GM23338 (cell line): ENCODE data around the gene SYNE2. TPM values are rescaled to one million over a fixed set of nuclear protein-coding genes. Genes with fewer than 3 reads are reported as not detected.

ENCODE experiments used
- ATAC-seq: fragments of 200-7000 bp; cut with Tn5 transposase; 3 replicates; pipeline ENCODE4 v1.9.1; 2020
- DNase-seq: peaks from one replicate; pipeline ENCODE4 v3.0.0-alpha.2; 2015; ENCODE audit warnings: low spot score
- H2AFZ ChIP-seq: fragments of 200-600 bp; sonication (generic); 2 replicates; pipeline ENCODE4 v1.8.0; 2016; ENCODE audit warnings: antibody characterized with exemption, mild to moderate bottlenecking, moderate library complexity
- H3F3A ChIP-seq: fragments of 200-600 bp; sonication (generic); replicated peaks from 2 replicates; pipeline ENCODE4 v1.8.0; 2017; ENCODE audit warnings: antibody characterized with exemption, mixed run types, low read depth
- H3K27ac ChIP-seq: fragments of 200-600 bp; sonication (generic); 2 replicates; pipeline ENCODE4 v1.6.1; 2016; ENCODE audit warnings: low read depth
- H3K27me3 ChIP-seq: fragments of 200-600 bp; sonication (generic); 2 replicates; pipeline ENCODE4 v1.8.0; 2016; ENCODE audit warnings: mild to moderate bottlenecking, mixed run types, moderate library complexity; ENCODE audit not compliant: insufficient read depth
- H3K36me3 ChIP-seq: fragments of 200-600 bp; sonication (generic); 2 replicates; pipeline ENCODE4 v1.8.0; 2016; ENCODE audit warnings: mild to moderate bottlenecking; ENCODE audit not compliant: insufficient read depth
- H3K4me1 ChIP-seq: fragments of 200-600 bp; sonication (generic); 2 replicates; pipeline ENCODE4 v1.8.0; 2016; ENCODE audit warnings: mild to moderate bottlenecking, moderate library complexity; ENCODE audit not compliant: insufficient read depth
- H3K4me2 ChIP-seq: fragments of 200-600 bp; sonication (generic); 2 replicates; pipeline ENCODE4 v1.7.1; 2017; ENCODE audit warnings: mixed run types
- H3K4me3 ChIP-seq: fragments of 200-600 bp; sonication (generic); 2 replicates; pipeline ENCODE4 v1.6.1; 2016; ENCODE audit warnings: mixed run types
- H3K79me2 ChIP-seq: fragments of 200-600 bp; sonication (generic); replicated peaks from 2 replicates; pipeline ENCODE4 v1.8.0; 2017; ENCODE audit warnings: mild to moderate bottlenecking; ENCODE audit not compliant: insufficient read depth
- H3K9me2 ChIP-seq: fragments of 200-600 bp; sonication (generic); 2 replicates; pipeline ENCODE4 v1.8.0; 2017; ENCODE audit not compliant: insufficient read depth
- H4K20me1 ChIP-seq: fragments of 200-600 bp; sonication (generic); replicated peaks from 2 replicates; pipeline ENCODE4 v1.8.0; 2017; ENCODE audit warnings: mild to moderate bottlenecking; ENCODE audit not compliant: insufficient read depth
- H3K27ac Mint-ChIP-seq: 2 replicates; pipeline ENCODE4 v1.8.0; 2020; ENCODE audit warnings: inconsistent platforms, mild to moderate bottlenecking, moderate library complexity, mixed read lengths
- H3K27me3 Mint-ChIP-seq: 3 replicates; pipeline ENCODE4 v1.8.0; 2022; ENCODE audit warnings: low read depth, mild to moderate bottlenecking, moderate library complexity, mixed read lengths, inconsistent platforms; ENCODE audit not compliant: insufficient read depth, poor library complexity
- H3K36me3 Mint-ChIP-seq: 3 replicates; pipeline ENCODE4 v1.8.0; 2021; ENCODE audit warnings: low read depth, mild to moderate bottlenecking, inconsistent platforms, moderate library complexity, mixed read lengths
- H3K4me1 Mint-ChIP-seq: 3 replicates; pipeline ENCODE4 v1.8.0; 2020; ENCODE audit warnings: mild to moderate bottlenecking, inconsistent platforms, mixed read lengths
- H3K4me3 Mint-ChIP-seq: 3 replicates; pipeline ENCODE4 v1.8.0; 2021; ENCODE audit warnings: moderate library complexity, mild to moderate bottlenecking, inconsistent platforms, mixed read lengths
- H3K9me3 Mint-ChIP-seq: 3 replicates; pipeline ENCODE4 v1.8.0; 2020; ENCODE audit warnings: moderate library complexity, mild to moderate bottlenecking, inconsistent platforms, mixed read lengths
- CREB1 ChIP-seq: fragments of 250-450 bp; sonication (Bioruptor Pico); IDR thresholded peaks from 2 replicates; pipeline ENCODE4 v1.5.0; 2020; ENCODE audit warnings: low read depth, mild to moderate bottlenecking, moderate library complexity
- CTCF ChIP-seq, 2 experiments: fragments of 200-600 bp in 1 of 2; sonication (generic) in 1 of 2; conservative IDR thresholded peaks; 2 replicates each; pipeline versions ENCODE4 v1.5.1 to v1.6.1; 2016 to 2017; ENCODE audit warnings: antibody characterized with exemption in 2 of 2, low read depth in 2 of 2, mild to moderate bottlenecking in 2 of 2, moderate library complexity in 1 of 2
- ETS1 ChIP-seq: IDR thresholded peaks from 2 replicates; pipeline ENCODE4 v1.6.1; 2016; ENCODE audit warnings: antibody characterized with exemption
- EZH2phosphoT487 ChIP-seq: fragments of 200-600 bp; sonication (generic); IDR thresholded peaks from one replicate; pipeline ENCODE4 v1.8.1; 2018; ENCODE audit warnings: antibody characterized with exemption; ENCODE audit not compliant: unreplicated experiment
- JUNB ChIP-seq: IDR thresholded peaks from one replicate; pipeline ENCODE4 v1.6.1; 2016; ENCODE audit warnings: antibody characterized with exemption; ENCODE audit not compliant: unreplicated experiment
- STAT1 ChIP-seq: IDR thresholded peaks from one replicate; pipeline ENCODE4 v1.6.1; 2016; ENCODE audit warnings: antibody characterized with exemption; ENCODE audit not compliant: unreplicated experiment
- ZNF331 ChIP-seq: fragments of 250-450 bp; sonication (Bioruptor Pico); IDR thresholded peaks from 2 replicates; pipeline ENCODE4 v1.5.0; 2020; ENCODE audit warnings: low read depth, mild to moderate bottlenecking, moderate library complexity
- ZNF462 ChIP-seq: fragments of 250-450 bp; sonication (Bioruptor Pico); IDR thresholded peaks from 2 replicates; pipeline ENCODE4 v1.5.0; 2020; ENCODE audit warnings: mild to moderate bottlenecking, moderate library complexity
- polyA plus RNA-seq: library from polyadenylated mRNA; unstranded; fragments of >200 nt; fragmentation: Nextera tagmentation; extraction: Ambion mirVana; gene quantifications from 2 replicates; pipeline ENCODE4 v1.2.1, GENCODE V29; 2016
- total RNA-seq: library from RNA; depleted of rRNA; stranded (reverse); fragments of >200 nt; shearing (Covaris generic); gene quantifications from 2 replicates; pipeline ENCODE4 v1.2.3, GENCODE V29; 2014

SYNE2 gene
- total and polyA plus RNA-seq, 2 experiments from 2014 or later, result 34.3 to 86.5 TPM

GRCh38 chr14:64213853-64214570 is 361.2 kb downstream of the SYNE2 start:
- H3K4me3 ChIP-seq, result no peak overlapping the region
- no peaks in the 10 kb centered on the region; the same call in 1 of the 2 replicates for H4K20me1 ChIP-seq
- no peak overlapping the region for H2AFZ ChIP-seq
- DNase-seq (no peak), ATAC-seq (no peak)
- no peak for TF ChIP-seq ZNF331 (CRISPR knock-in tag)
- no peak for TF ChIP-seq EZH2phosphoT487
- TF ChIP-seq CREB1 (CRISPR knock-in tag), result no peak
- Mint-ChIP-seq H3K4me1 (no peaks in the 10 kb centered on the region), H3K27me3 (peaks cover 3% of the 10 kb centered on the region), H3K9me3 (no peaks in the 10 kb centered on the region), H3K27ac (no peak overlapping the region), H3K4me3 (no peak overlapping the region), H3K36me3 (peaks cover 76% of the 10 kb centered on the region)
- H3K27me3 ChIP-seq, result no peaks in the 10 kb centered on the region
- no peaks in the 10 kb centered on the region for H3F3A ChIP-seq
- H3K36me3 ChIP-seq, result peaks cover 34% of the 10 kb centered on the region
- H3K4me2 ChIP-seq, result no peak overlapping the region
- H3K9me2 ChIP-seq, result no peaks in the 10 kb centered on the region
- H3K27ac ChIP-seq, result no peak overlapping the region; the same call in 1 of the 2 replicates
- H3K4me1 ChIP-seq, result no peaks in the 10 kb centered on the region
- H3K79me2 ChIP-seq, result no peaks in the 10 kb centered on the region

GRCh38 chr14:64215274-64215673 is 362.5 kb downstream of the SYNE2 start:
- Histone ChIP-seq H3K4me3 (no peak overlapping the region), H2AFZ (no peak overlapping the region), H3K79me2 (no peaks in the 10 kb centered on the region), H3K36me3 (peaks cover 30% of the 10 kb centered on the region), H4K20me1 (no peaks in the 10 kb centered on the region; the same call in 1 of the 2 replicates), H3K9me2 (no peaks in the 10 kb centered on the region), H3K4me1 (no peaks in the 10 kb centered on the region), H3K27me3 (no peaks in the 10 kb centered on the region), H3K4me2 (no peak overlapping the region), H3F3A (0 out of 2 replicates have a peak, but pooled peaks cover 2% of the 10 kb centered on the region), H3K27ac (no peak overlapping the region)
- ATAC-seq (no peak), DNase-seq (no peak)
- Mint-ChIP-seq H3K4me3 (no peak overlapping the region), H3K36me3 (peaks cover 75% of the 10 kb centered on the region), H3K27ac (no peak overlapping the region), H3K4me1 (no peaks in the 10 kb centered on the region), H3K9me3 (no peaks in the 10 kb centered on the region), H3K27me3 (peaks cover 2% of the 10 kb centered on the region)
- TF ChIP-seq ETS1, result no peak
- no peak for TF ChIP-seq STAT1
- TF ChIP-seq JUNB, result no peak
- no peak for TF ChIP-seq ZNF331 (CRISPR knock-in tag)
- TF ChIP-seq ZNF462 (CRISPR knock-in tag), result no peak
- no peak for TF ChIP-seq CTCF (conservative IDR thresholded peaks at IDR 0.05; ENCODE audit: low read depth in 2 of 2)
